Duodenal mucosa (tissue), 2 donors: Measurements from ENCODE around the gene EFNA5.

ENCODE experiments used
- H3K27ac ChIP-seq: one replicate; pipeline ENCODE4 v1.7.0; 2013; ENCODE audit warnings: low read depth, low read length
- H3K27me3 ChIP-seq, 2 donors: one replicate each; pipeline ENCODE4 v1.7.0; 2013; ENCODE audit warnings: low read length in 2 of 2, control low read depth in 1 of 2; ENCODE audit not compliant: insufficient read depth in 2 of 2, control insufficient read depth in 1 of 2
- H3K36me3 ChIP-seq, 2 donors: one replicate each; pipeline ENCODE4 v1.7.0; 2013; ENCODE audit warnings: low read length in 2 of 2, control low read depth in 1 of 2; ENCODE audit not compliant: insufficient read depth in 2 of 2, control insufficient read depth in 1 of 2
- H3K4me1 ChIP-seq, 2 donors: one replicate each; pipeline ENCODE4 v1.7.0; 2013; ENCODE audit warnings: low read length in 2 of 2, control low read depth in 1 of 2; ENCODE audit not compliant: insufficient read depth in 2 of 2, control insufficient read depth in 1 of 2
- H3K4me3 ChIP-seq, 2 donors: one replicate each; pipeline ENCODE4 v1.7.0; 2013; ENCODE audit warnings: low read length in 2 of 2, low read depth in 1 of 2
- H3K9ac ChIP-seq, 2 donors: one replicate each; pipeline ENCODE4 v1.7.0; 2013; ENCODE audit warnings: low read length in 2 of 2, low read depth in 1 of 2
- H3K9me3 ChIP-seq, 2 donors: one replicate each; pipeline ENCODE4 v1.7.0; 2013; ENCODE audit warnings: low read length in 2 of 2, control low read depth in 1 of 2; ENCODE audit not compliant: control insufficient read depth in 1 of 2

The EFNA5 gene

GRCh38 chr5:107696498-107696897, 25.8 kb upstream of the EFNA5 start:
- Histone ChIP-seq H3K36me3 (no peaks in the 10 kb centered on the region), H3K27ac (no peak overlapping the region)

GRCh38 chr5:107696080-107696479, 25.3 kb upstream of the EFNA5 start:
- Histone ChIP-seq H3K27me3 (no peaks in the 10 kb centered on the region), H3K9me3 (no peaks in the 10 kb centered on the region), H3K27ac (no peak overlapping the region), H3K36me3 (no peaks in the 10 kb centered on the region), H3K4me1 (no peaks in the 10 kb centered on the region), H3K4me3 (no peak overlapping the region), H3K9ac (no peak overlapping the region)

More at GRCh38 chr5:107696498-107696897, 25.8 kb upstream of the EFNA5 start:
- Histone ChIP-seq H3K9ac (no peak overlapping the region), H3K9me3 (no peaks in the 10 kb centered on the region), H3K27me3 (no peaks in the 10 kb centered on the region), H3K4me1 (no peaks in the 10 kb centered on the region), H3K4me3 (no peak overlapping the region)

- Histone ChIP-seq H3K4me1 (no peaks in the 10 kb centered on the region), H3K4me3 (no peak overlapping the region), H3K36me3 (no peaks in the 10 kb centered on the region), H3K27ac (no peak overlapping the region), H3K27me3 (no peaks in the 10 kb centered on the region), H3K9me3 (no peaks in the 10 kb centered on the region), H3K9ac (no peak overlapping the region)
Observed at GRCh38 chr5:107687937-107688336, 17.2 kb upstream of the EFNA5 start.

- no peaks in the 10 kb centered on the region for H3K9me3 ChIP-seq
- H3K9ac ChIP-seq: no peak overlapping the region
- no peaks in the 10 kb centered on the region for H3K4me1 ChIP-seq
- H3K4me3 ChIP-seq: no peak overlapping the region
- H3K27ac ChIP-seq: no peak overlapping the region
- no peaks in the 10 kb centered on the region for H3K36me3 ChIP-seq
- H3K27me3 ChIP-seq: no peaks in the 10 kb centered on the region
Observed at GRCh38 chr5:107687404-107687803, 16.7 kb upstream of the EFNA5 start.

- Histone ChIP-seq H3K27me3 (no peaks in the 10 kb centered on the region), H3K4me3 (no peak overlapping the region), H3K4me1 (no peaks in the 10 kb centered on the region), H3K27ac (no peak overlapping the region), H3K9ac (no peak overlapping the region), H3K36me3 (no peaks in the 10 kb centered on the region), H3K9me3 (no peaks in the 10 kb centered on the region)
Observed at GRCh38 chr5:107682533-107682932, 11.8 kb upstream of the EFNA5 start.

- no peaks in the 10 kb centered on the region for H3K27me3 ChIP-seq
- no peaks in the 10 kb centered on the region for H3K4me1 ChIP-seq
- H3K36me3 ChIP-seq: no peaks in the 10 kb centered on the region
- H3K9ac ChIP-seq: no peak overlapping the region
- H3K9me3 ChIP-seq: no peaks in the 10 kb centered on the region
- H3K27ac ChIP-seq: no peak overlapping the region
- no peak overlapping the region for H3K4me3 ChIP-seq
Observed at GRCh38 chr5:107680799-107681198, 10.1 kb upstream of the EFNA5 start.

GRCh38 chr5:107680099-107680498, 9.4 kb upstream of the EFNA5 start:
- H3K27me3 ChIP-seq: no peaks in the 10 kb centered on the region
- H3K27ac ChIP-seq: no peak overlapping the region
- H3K36me3 ChIP-seq: no peaks in the 10 kb centered on the region
- H3K4me1 ChIP-seq: no peaks in the 10 kb centered on the region
- H3K9me3 ChIP-seq: no peaks in the 10 kb centered on the region
- no peak overlapping the region for H3K9ac ChIP-seq
- no peak overlapping the region for H3K4me3 ChIP-seq

- no peaks in the 10 kb centered on the region for H3K9me3 ChIP-seq
- peaks cover 0 to 13% of the 10 kb centered on the region in 2 donors for H3K4me1 ChIP-seq
- H3K4me3 ChIP-seq: no peak overlapping the region
- H3K36me3 ChIP-seq: no peaks in the 10 kb centered on the region
- peaks cover 3 to 8% of the 10 kb centered on the region in 2 donors for H3K27me3 ChIP-seq
- H3K27ac ChIP-seq: no peak overlapping the region
- no peak overlapping the region for H3K9ac ChIP-seq
Observed at GRCh38 chr5:107676702-107677101, 6.0 kb upstream of the EFNA5 start.

GRCh38 chr5:107675201-107675600, 4.5 kb upstream of the EFNA5 start:
- Histone ChIP-seq H3K36me3 (no peaks in the 10 kb centered on the region), H3K27me3 (peaks cover 4 to 8% of the 10 kb centered on the region in 2 donors), H3K9ac (no peak overlapping the region), H3K27ac (no peak overlapping the region), H3K4me1 (peaks cover 0 to 20% of the 10 kb centered on the region in 2 donors), H3K9me3 (no peaks in the 10 kb centered on the region), H3K4me3 (no peak overlapping the region)

GRCh38 chr5:107674655-107675054, 3.9 kb upstream of the EFNA5 start:
- Histone ChIP-seq H3K9me3 (no peaks in the 10 kb centered on the region), H3K9ac (no peak overlapping the region), H3K27ac (no peak overlapping the region), H3K36me3 (no peaks in the 10 kb centered on the region), H3K27me3 (peaks cover 4 to 8% of the 10 kb centered on the region in 2 donors), H3K4me1 (peaks cover 0 to 20% of the 10 kb centered on the region in 2 donors), H3K4me3 (no peak overlapping the region)
